ENCODE data around the gene ZNF385A.

Gene ZNF385A

GRCh38 chr12:54415221-54415929 lies 30.8 kb upstream of the ZNF385A start:
- DNase-seq (ENCODE audit: low read depth): no peak

GRCh38 chr12:54413284-54414190 lies 29.0 kb upstream of the ZNF385A start:
- peak; percentile 50 for DNase-seq (ENCODE audit: low read depth)

DNA sequence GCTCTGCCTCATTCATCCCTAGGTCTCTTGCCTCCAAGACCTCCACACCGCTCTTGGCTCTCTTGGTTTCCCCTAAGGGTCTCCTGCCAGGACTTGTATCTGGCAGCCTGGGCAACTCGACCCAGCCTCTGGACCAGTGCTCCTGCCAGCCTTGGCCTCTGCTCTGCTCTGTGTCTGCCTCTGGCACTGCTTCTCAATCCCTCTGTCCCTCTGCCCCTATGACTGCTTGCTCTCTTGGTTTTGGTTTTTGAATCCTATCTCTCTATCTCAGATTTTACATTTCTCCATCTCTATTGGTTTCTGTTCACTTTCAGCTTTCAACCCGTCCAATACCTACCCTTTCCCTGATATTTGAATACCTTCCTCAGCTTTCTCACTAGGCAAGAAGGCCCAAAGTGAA lies 28.3 kb upstream of the ZNF385A start:
- DNase-seq (ENCODE audit: low read depth): no peak

GRCh38 chr12:54412348-54412747 lies 27.8 kb upstream of the ZNF385A start:
- no peak for DNase-seq (ENCODE audit: low read depth)

DNA sequence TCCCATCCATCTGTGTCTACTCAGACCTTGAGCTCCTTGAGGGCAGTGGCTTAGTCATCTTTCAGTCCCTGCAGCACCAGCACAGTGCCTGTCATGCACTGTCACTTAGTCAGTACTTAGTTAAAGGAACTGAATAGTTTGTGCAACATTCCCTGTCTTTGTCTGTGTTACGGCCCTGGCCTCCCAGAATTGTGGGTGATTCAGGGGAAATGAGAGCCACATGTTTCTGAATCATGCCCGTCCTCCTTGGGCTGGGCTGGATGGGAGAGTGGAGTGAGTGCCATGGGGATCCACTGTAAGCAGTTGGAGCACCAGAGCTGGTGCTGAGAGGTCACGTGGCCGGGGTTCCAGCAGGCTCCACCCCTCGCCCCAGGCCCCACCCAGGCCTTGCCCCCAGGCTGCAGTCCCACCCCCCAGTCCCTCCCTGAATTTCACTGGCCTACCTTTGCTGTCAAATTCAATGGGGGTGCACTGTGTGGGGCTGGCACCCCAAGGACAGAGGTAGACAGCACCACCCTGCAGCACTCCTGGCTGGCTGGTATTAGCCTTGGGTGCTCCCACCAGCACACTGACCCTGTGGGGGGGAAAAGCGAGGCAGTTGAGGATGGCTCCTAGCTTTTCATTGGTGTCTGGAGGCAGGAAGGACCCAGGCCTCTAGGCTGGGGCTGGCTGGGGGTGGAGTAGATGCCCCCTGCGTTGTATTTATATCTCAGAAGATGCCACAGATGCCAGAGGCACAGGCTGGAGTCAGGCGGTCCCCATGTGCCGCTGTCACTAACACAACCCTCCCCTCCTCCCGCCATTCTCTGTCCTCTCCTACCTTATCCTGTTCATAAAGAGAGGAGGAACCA lies 27.1 kb upstream of the ZNF385A start:
- peak; percentile 61 for DNase-seq (ENCODE audit: low read depth)

GRCh38 chr12:54409267-54409666 lies 24.7 kb upstream of the ZNF385A start:
- no peak for DNase-seq (ENCODE audit: low read depth)

GRCh38 chr12:54407183-54407905 lies 22.8 kb upstream of the ZNF385A start:
- DNase-seq (ENCODE audit: low read depth): no peak

- no peak for DNase-seq (ENCODE audit: low read depth)
Measured at GRCh38 chr12:54405573-54405972, 21.0 kb upstream of the ZNF385A start.

- DNase-seq (ENCODE audit: low read depth): no peak
Measured at GRCh38 chr12:54405106-54405505, 20.6 kb upstream of the ZNF385A start.

DNA sequence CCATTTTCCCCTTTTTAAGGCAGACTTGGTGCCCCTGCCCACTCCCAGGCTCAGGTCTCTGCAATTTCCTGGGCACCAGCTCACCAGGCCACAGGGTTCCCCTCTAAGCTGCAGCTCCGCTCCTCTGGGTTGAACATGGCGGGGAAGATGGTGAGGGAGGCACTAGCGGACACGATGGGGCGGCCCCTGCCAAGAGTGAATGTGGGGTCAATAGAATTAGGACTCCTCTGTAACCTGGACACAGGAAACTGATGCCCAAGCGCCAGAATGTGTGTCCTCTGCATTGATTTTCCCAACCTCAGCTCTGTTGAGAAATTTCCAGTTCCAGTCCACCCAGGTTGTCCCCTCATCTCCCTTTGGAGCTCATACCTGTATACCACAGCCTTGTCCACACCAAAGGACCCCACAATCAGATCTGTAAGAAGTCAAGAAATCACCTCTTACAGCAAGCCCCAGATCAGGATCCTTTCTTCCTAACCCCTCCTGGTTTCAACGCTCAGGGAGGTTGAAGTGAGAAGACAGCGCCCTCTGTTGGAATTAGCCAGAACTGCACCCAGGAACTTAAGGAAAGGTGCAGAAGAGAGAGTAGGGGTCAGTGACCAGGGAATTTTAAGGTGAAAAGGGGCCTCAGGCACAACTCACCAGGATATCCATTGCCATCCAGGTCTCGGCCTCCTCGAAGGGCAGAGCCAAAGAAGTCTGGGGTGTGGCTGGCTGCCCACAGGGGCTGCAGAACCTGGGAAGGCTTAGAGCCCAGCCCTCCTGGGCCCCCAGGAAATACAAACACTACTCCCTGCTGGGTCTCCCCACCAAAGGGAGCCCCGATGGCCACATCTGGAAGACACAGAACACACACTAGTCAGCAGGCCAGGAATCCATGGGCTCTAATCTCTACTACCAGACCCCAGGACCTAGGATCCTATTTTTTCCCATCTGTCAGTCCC lies 19.8 kb upstream of the ZNF385A start:
- DNase-seq (ENCODE audit: low read depth): no peak

- no peak for DNase-seq (ENCODE audit: low read depth)
Measured at GRCh38 chr12:54401119-54401518, 16.6 kb upstream of the ZNF385A start.

DNA sequence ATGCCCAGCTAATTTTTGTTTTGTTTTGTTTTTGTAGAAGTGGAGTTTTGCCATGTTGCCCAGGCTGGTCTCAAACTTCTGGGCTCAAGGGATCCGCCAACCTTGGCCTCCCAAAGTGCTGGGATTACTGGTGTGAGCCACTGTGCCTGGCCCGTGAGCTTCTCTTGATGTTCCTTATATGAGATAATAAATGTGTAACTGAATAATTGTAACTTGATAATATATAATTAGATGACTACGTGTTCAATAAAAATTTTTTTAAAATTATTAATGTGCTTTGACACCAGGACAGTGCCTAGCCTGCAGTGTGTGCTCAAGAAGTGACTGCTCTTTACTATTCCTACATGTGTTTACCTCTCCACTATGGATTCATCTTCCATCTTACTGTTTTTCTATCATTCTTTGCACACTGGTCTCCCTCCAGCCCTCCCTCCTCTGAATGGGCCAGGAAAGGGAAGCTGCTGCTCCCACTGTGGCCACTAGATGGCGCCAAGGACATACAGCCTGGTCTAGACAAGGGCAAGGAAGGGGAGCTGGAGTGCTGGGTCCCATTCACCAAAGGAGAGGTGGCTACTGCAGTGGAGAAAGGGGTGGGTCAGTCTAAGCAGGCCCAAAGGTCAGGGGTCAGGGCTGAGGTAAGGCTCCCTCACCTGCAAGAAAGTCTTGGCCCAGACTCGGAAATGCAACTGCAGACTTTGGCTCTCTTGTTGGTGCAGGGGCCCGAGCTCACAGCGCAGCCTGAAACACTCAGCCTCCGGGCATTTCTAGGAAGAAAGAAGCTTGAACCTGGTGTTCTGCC lies 14.7 kb upstream of the ZNF385A start:
- peak; percentile 80 for DNase-seq (ENCODE audit: low read depth)

GRCh38 chr12:54398218-54398617 lies 13.7 kb upstream of the ZNF385A start:
- DNase-seq (ENCODE audit: low read depth): no peak

DNA sequence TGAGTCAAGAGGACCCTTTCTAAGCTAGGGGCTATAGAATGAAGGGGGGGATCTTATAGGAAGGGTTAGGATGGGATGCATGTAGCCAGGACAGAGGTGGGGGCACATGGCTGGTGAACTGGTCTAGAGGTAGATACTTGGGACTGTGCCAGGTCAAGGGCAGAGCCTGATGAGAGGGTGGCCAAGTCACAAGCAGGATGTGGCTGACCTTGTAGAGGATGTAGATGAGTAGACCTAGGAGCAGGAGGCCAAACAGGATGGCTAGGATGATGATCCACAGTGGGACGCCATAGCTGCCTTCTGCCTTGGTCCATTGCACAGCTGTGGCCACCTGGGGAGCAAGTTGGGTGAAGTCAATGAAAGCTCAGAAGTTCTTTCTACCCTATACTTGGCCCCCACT lies 12.6 kb upstream of the ZNF385A start:
- DNase-seq (ENCODE audit: low read depth): no peak

- DNase-seq (ENCODE audit: low read depth): no peak
Measured at GRCh38 chr12:54395545-54395944, 11.0 kb upstream of the ZNF385A start.

GRCh38 chr12:54394986-54395385 lies 10.5 kb upstream of the ZNF385A start:
- no peak for DNase-seq (ENCODE audit: low read depth)

GRCh38 chr12:54394281-54394719 lies 9.8 kb upstream of the ZNF385A start:
- DNase-seq (ENCODE audit: low read depth): no peak

DNA sequence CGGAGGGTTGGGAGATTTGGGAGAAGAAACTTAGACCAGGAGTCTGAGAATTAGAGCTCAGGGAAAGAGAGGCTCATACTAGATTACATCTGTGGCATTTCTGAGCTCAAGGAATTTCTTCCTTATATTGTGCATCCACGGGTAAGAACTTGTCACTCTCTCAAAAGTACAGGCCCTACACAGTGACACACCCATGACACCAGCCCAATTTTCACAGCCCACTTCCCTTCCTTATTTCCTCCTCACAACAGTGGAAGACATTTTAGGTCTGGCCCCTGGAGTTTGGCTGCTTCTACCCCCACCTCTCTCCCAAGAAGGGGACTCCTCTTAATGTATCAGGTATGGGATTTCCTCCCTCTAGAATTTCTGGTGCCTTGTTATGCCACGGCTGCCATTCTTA lies 9.2 kb upstream of the ZNF385A start:
- no peak for DNase-seq (ENCODE audit: low read depth)

DNA sequence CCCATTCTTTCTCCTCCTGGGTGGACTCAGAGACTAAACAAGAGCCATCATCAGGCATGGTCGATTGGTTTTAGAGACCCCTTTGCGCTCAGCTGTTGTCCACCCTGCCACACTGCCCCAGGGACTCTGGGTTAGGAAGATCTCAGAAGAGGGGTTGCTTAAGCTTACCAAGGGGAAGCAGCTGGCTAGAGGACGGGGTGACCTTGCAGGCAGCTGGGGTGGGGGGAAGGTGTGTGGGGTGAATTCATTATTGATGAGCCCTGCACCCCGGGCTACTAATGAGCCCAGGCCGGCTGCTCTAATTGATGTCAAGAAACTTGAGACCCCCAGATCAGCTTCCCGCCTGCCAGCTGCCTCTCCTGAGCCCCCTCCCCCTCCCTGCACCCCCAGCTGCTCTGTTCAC lies 8.7 kb upstream of the ZNF385A start:
- DNase-seq (ENCODE audit: low read depth): no peak

Measured in activated T-cell treated with anti-CD3 and anti-CD28 coated beads for 48 hours (primary cell).